ENCODE measurements around the gene ARF3. TPM values are rescaled to one million over a fixed set of nuclear protein-coding genes. Genes with fewer than 3 reads are reported as not detected.

ARF3 gene
- total RNA-seq, 1 donor from 2014 or later = 138 TPM

- peaks cover 93% of the 10 kb centered on the region for H3K27me3 Mint-ChIP-seq (ENCODE audit: unreplicated experiment)
- H3K9me3 Mint-ChIP-seq (ENCODE audit: unreplicated experiment) = no peaks in the 10 kb centered on the region
- peaks cover 1% of the 10 kb centered on the region for H3K36me3 Mint-ChIP-seq (ENCODE audit: unreplicated experiment)
- peaks cover 40% of the 10 kb centered on the region for H3K4me1 Mint-ChIP-seq (ENCODE audit: unreplicated experiment)
- no peak for DNase-seq (ENCODE audit: extremely low spot score, unreplicated experiment)
- H3K27ac Mint-ChIP-seq (ENCODE audit: unreplicated experiment) = no peak overlapping the region
- no peak overlapping the region for H3K4me3 Mint-ChIP-seq (ENCODE audit: unreplicated experiment)
- TF ChIP-seq CTCF (IDR thresholded peaks at IDR 0.05) = peak; percentile 71
Observed at GRCh38 chr12:48977290-48978281, 20.3 kb upstream of the ARF3 start.

GRCh38 chr12:48973941-48974673, 16.8 kb upstream of the ARF3 start:
- peak; percentile 61 for TF ChIP-seq CTCF (IDR thresholded peaks at IDR 0.05)
- no peak overlapping the region for H3K4me3 Mint-ChIP-seq (ENCODE audit: unreplicated experiment)
- DNase-seq (ENCODE audit: extremely low spot score, unreplicated experiment) = no peak
- H3K36me3 Mint-ChIP-seq (ENCODE audit: unreplicated experiment) = no peaks in the 10 kb centered on the region
- H3K4me1 Mint-ChIP-seq (ENCODE audit: unreplicated experiment) = peaks cover 36% of the 10 kb centered on the region
- peaks cover 84% of the 10 kb centered on the region for H3K27me3 Mint-ChIP-seq (ENCODE audit: unreplicated experiment)
- no peak overlapping the region for H3K27ac Mint-ChIP-seq (ENCODE audit: unreplicated experiment)
- no peaks in the 10 kb centered on the region for H3K9me3 Mint-ChIP-seq (ENCODE audit: unreplicated experiment)

- no peak overlapping the region for H3K27ac Mint-ChIP-seq (ENCODE audit: unreplicated experiment)
- H3K4me1 Mint-ChIP-seq (ENCODE audit: unreplicated experiment) = peaks cover 31% of the 10 kb centered on the region
- peaks cover 81% of the 10 kb centered on the region for H3K27me3 Mint-ChIP-seq (ENCODE audit: unreplicated experiment)
- no peaks in the 10 kb centered on the region for H3K9me3 Mint-ChIP-seq (ENCODE audit: unreplicated experiment)
- TF ChIP-seq CTCF (IDR thresholded peaks at IDR 0.05) = no peak
- no peak overlapping the region for H3K4me3 Mint-ChIP-seq (ENCODE audit: unreplicated experiment)
- DNase-seq (ENCODE audit: extremely low spot score, unreplicated experiment) = no peak
- H3K36me3 Mint-ChIP-seq (ENCODE audit: unreplicated experiment) = no peaks in the 10 kb centered on the region
Observed at GRCh38 chr12:48973531-48973930, 16.2 kb upstream of the ARF3 start.

GRCh38 chr12:48972952-48973483, 15.7 kb upstream of the ARF3 start:
- no peak for DNase-seq (ENCODE audit: extremely low spot score, unreplicated experiment)

More at GRCh38 chr12:48972952-48973483, 15.7 kb upstream of the ARF3 start:
- no peaks in the 10 kb centered on the region for H3K9me3 Mint-ChIP-seq (ENCODE audit: unreplicated experiment)
- peaks cover 79% of the 10 kb centered on the region for H3K27me3 Mint-ChIP-seq (ENCODE audit: unreplicated experiment)
- H3K36me3 Mint-ChIP-seq (ENCODE audit: unreplicated experiment) = no peaks in the 10 kb centered on the region
- TF ChIP-seq CTCF (IDR thresholded peaks at IDR 0.05) = no peak
- H3K4me3 Mint-ChIP-seq (ENCODE audit: unreplicated experiment) = no peak overlapping the region
- H3K27ac Mint-ChIP-seq (ENCODE audit: unreplicated experiment) = no peak overlapping the region
- peaks cover 29% of the 10 kb centered on the region for H3K4me1 Mint-ChIP-seq (ENCODE audit: unreplicated experiment)
